ENCODE results near the gene UBL7.

GRCh38 chr15:74403588-74403919 lies 57.4 kb downstream of the UBL7 start:
- TF ChIP-seq CTCF (IDR thresholded peaks at IDR 0.05; ENCODE audit: insufficient read depth, low read length, poor library complexity, severe bottlenecking), result no peak
- TF ChIP-seq EZH2phosphoT487 (conservative IDR thresholded peaks at IDR 0.05; ENCODE audit: low read length), result no peak
